Heart right ventricle (tissue), 16 donors: ENCODE results near the gene ZC3H10. TPM values are rescaled to one million over a fixed set of nuclear protein-coding genes. Genes with fewer than 3 reads are reported as not detected.
A peak's percentile ranks its signal among the peaks of the same experiment; 100 is the strongest.
"Not testable (repeated sequence)": the region's sequence is repeated elsewhere in the genome, so short reads cannot be mapped to it uniquely, and the experiment has no call there.

Source experiments
- ATAC-seq, 8 donors: fragments of 200-7000 bp; cut with Tn5 transposase; one replicate each; pipeline ENCODE4 v1.9.1; 2020; ENCODE audit warnings: mild to moderate bottlenecking in 8 of 8, moderate library complexity in 8 of 8, moderate number of reproducible peaks in 1 of 8
- DNase-seq, 2 donors: peaks; one replicate each; pipeline ENCODE4 v3.0.0-alpha.2; 2020
- H3K27ac ChIP-seq, 10 donors: fragments of 200-600 bp; sonication (generic) in 2 of 10; one replicate each; pipeline versions ENCODE4 v1.5.0 to v1.8.0; 2020 to 2022; ENCODE audit warnings: mild to moderate bottlenecking in 3 of 10
- H3K27me3 ChIP-seq, 7 donors: fragments of 200-600 bp; one replicate each; pipeline ENCODE4 v1.8.0; 2021 to 2022; ENCODE audit warnings: mild to moderate bottlenecking in 2 of 7
- H3K36me3 ChIP-seq, 9 donors: fragments of 200-600 bp; sonication (generic) in 1 of 9; one replicate each; pipeline versions ENCODE4 v1.5.0 to v1.8.0; 2020 to 2022; ENCODE audit warnings: mild to moderate bottlenecking in 2 of 9
- H3K4me1 ChIP-seq, 9 donors: fragments of 200-600 bp; sonication (generic) in 1 of 9; one replicate each; pipeline versions ENCODE4 v1.5.0 to v1.8.0; 2020 to 2022; ENCODE audit warnings: mild to moderate bottlenecking in 4 of 9
- H3K4me3 ChIP-seq, 10 donors: fragments of 200-600 bp; sonication (generic) in 2 of 10; one replicate each; pipeline versions ENCODE4 v1.5.0 to v1.8.0; 2020 to 2022; ENCODE audit warnings: mild to moderate bottlenecking in 7 of 10, moderate library complexity in 2 of 10
- H3K9me3 ChIP-seq, 11 donors: fragments of 200-600 bp in 10 of 11; sonication (generic) in 2 of 11; one replicate each; pipeline versions ENCODE4 v1.5.0 to v1.8.0; 2013 to 2022; ENCODE audit warnings: mild to moderate bottlenecking in 2 of 11, control low read depth in 1 of 11, moderate library complexity in 1 of 11
- CTCF ChIP-seq, 9 donors: fragments of 200-600 bp; sonication (generic) in 2 of 9; IDR thresholded peaks; one replicate each; pipeline versions ENCODE4 v1.5.0 to v1.8.0; 2021 to 2022; ENCODE audit warnings: antibody characterized with exemption in 9 of 9, mild to moderate bottlenecking in 5 of 9, moderate library complexity in 1 of 9
- WGBS, 2 donors: extraction: QIAGEN DNeasy Blood & Tissue Kit; methylation state at CpG; one replicate each; pipeline ENCODE4 v1.1.7; 2013; ENCODE audit warnings: inconsistent platforms in 1 of 2; 5-methylcytosine and 5-hydroxymethylcytosine counted together
- intact Hi-C, 10 donors: fragments of 100-400 bp; cut with DNase I; formaldehyde crosslinking; loops; one replicate each; pipeline versions ENCODE4 v1.11.1 to v1.14.2; 2022
- polyA plus RNA-seq, 2 donors: library from polyadenylated mRNA; stranded (reverse); fragments of 200-250 nt; gene quantifications; one replicate each; pipeline ENCODE4 v1.2.3, GENCODE V29; 2013
- total RNA-seq, 10 donors: library from RNA; stranded (reverse); fragmentation: NEBNext Ultra II Directional in 3 of 10; extraction: Animal tissue kit (Norgen Biotek cat#: 25700) in 3 of 10; gene quantifications; one replicate each; pipeline versions ENCODE4 v1.2.1 to v1.2.4, GENCODE V29; 2021 to 2023
- donor health status: Arrhythmogenic right ventricular cardiomyopathy.
- donor health status: ischemic (EF 13 %, LVEDD 7.1; RV severe dilation, severe dysfunction).
- donor health status: healthy with polysubstance abuse.
- donor health status: DM: no; HTN: yes; CAD: no.
- donor health status: DM: no; HTN: no; CAD: no.
- donor health status: ischemic (EF 25% LVEDD 6.9; RV normal size, moderate dysfunction).
- donor health status: ischemic (EF 25% LVEDD 5.7; RV mildly dilated, moderate dysfunction).
- donor health status: healthy.
- donor health status: DM: yes; HTN: yes; CAD: no.
- donor health status: Ischemic cardiomyopathy.
- donor health status: ischemic (EF 35%, LVEDD 5.7; RV mildly dilated, moderate dysfunction).
- donor health status: nonischemic (EF 11% LVEDD 7.7; RV severe dilation, severe dysfunction).
- donor health status: DM: yes; HTN: yes; CAD: no.
- donor health status: PGD.
- donor health status: ischemic (EF 29% LVEDD 5.4; RV normal size, mild dysfunction).
- donor health status: nonischemic (EF 23%, LVEDD 6.1; RV moderate dilation, normal function).

The ZC3H10 gene
- total and polyA plus RNA-seq, 12 donors = 2.1 to 5.8 (median 4.8) TPM

DNA sequence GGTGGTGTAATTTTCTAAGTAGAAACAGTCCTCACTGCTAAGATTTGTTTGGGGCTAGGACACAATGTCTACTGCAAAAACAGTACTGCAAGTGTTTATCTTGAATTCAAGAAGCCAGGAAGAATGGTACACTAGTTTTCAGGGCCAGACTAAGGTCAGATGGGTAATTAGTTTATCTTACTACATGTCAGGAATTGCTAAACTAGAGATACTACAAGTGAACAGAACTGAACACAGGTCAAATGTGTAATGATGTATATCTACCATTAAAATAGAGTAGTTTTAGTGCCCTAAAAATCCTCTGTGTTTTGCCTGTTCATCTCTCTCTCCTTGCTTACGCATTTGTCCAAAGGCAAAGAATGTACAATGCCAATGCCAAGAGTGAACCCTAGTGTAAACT is 4.0 kb upstream of the ZC3H10 start:
- H3K27me3 ChIP-seq = no peaks in the 10 kb centered on the region
- intact Hi-C loops = loop anchor here in 3 of 10 donors (10.0 kb wide), 3 partner anchors 351 to 379 kb away; partner anchors contain the start of genes SPRYD4 (in 2 of the 3) and GDF11 (in 1 of the 3)
- DNase-seq (no peak), ATAC-seq (no peak)
- no peak for TF ChIP-seq CTCF (IDR thresholded peaks at IDR 0.05)
- H3K27ac ChIP-seq = no peak overlapping the region
- H3K36me3 ChIP-seq = peaks cover 0 to 56% (median 44%) of the 10 kb centered on the region in 9 donors
- H3K4me3 ChIP-seq = no peak overlapping the region
- WGBS, 2 donors = 94 to 97% methylated on average over 1 of the region's 1 CpG
- no peaks in the 10 kb centered on the region for H3K9me3 ChIP-seq
- peaks cover 0 to 20% (median 16%) of the 10 kb centered on the region in 9 donors for H3K4me1 ChIP-seq

DNA sequence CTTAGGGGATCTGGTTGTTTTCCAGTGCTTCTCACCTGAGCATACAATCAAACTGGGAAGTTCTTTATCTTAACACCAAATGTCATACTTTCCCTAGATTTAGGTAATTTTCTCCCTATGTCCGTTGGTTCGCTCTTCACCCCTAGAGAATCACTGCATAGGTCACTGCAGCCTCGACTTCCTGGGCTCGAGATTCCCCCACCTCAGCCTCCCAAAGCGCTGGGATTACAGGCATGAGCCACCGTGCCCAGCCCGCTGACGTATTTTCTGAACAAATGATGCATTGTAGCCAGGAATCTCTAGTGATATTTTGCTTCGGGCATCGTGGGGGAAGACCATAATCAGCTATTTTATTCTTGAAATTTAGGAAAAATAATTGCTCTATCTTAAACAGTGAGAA is 2.7 kb upstream of the ZC3H10 start:
- peaks cover 0 to 47% (median 34%) of the 10 kb centered on the region in 9 donors for H3K36me3 ChIP-seq
- WGBS, 2 donors = 33 to 37% methylated on average over 10 of the region's 10 CpGs
- intact Hi-C loops = loop anchor here in 6 of 10 donors (5.0 to 10.0 kb wide), 8 partner anchors 38 to 381 kb away; partner anchors contain the start of genes SPRYD4 (in 4 of the 6), GDF11 (in 1 of the 6), NABP2 (in 1 of the 6) and RNF41 (in 1 of the 6)
- no peak for ATAC-seq
- DNase-seq = peak in 1 of 2 donors; percentile 30
- no peaks in the 10 kb centered on the region for H3K27me3 ChIP-seq
- no peak for TF ChIP-seq CTCF (IDR thresholded peaks at IDR 0.05)
- peak overlapping the region; percentile 78 to 95 (median 91) for H3K27ac ChIP-seq
- no peaks in the 10 kb centered on the region for H3K9me3 ChIP-seq
- peaks cover 0 to 33% (median 28%) of the 10 kb centered on the region in 9 donors for H3K4me1 ChIP-seq
- peak overlapping the region; percentile 53 to 84 (median 74) for H3K4me3 ChIP-seq

DNA sequence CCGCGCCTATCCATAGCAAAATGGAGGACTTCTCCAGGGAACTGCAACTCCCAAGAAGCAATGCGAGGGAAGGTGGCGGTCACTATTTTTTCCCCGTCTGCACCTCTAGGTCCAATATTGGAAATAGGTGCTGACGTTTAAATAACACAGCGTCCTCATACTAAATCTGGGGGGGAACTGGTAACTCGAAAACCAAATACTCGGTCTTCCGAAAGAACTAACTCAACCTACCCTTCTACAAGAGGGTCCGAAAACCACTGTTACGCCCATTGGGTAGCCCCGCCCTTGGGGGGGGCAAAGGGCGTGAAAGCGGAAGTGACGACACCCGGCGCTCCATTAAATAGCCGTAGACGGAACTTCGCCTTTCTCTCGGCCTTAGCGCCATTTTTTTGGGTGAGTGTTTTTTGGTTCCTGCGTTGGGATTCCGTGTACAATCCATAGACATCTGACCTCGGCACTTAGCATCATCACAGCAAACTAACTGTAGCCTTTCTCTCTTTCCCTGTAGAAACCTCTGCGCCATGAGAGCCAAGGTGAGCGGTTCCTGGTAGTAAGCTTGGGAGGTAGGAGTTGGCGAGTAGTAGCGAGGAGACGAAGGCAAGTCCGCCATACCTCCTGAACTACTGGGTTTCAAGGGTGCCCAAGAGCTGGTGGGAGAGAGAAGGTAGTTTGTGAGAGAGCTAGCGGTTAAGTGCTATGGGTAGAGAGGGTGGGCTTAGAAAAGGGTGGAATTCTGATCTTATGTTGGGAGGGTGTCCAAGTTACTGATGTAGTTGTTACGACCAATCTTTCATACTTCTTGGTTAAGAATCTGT is 1.6 kb upstream of the ZC3H10 start, which contains the start of gene RPL41:
RPL41 (plus strand) TSS at position 367 of the 815 bp plus-strand sequence.
- H3K4me1 ChIP-seq = peaks cover 0 to 44% (median 32%) of the 10 kb centered on the region in 9 donors
- peak; percentile 73 to 89 (median 82) for ATAC-seq
- no peaks in the 10 kb centered on the region for H3K27me3 ChIP-seq
- peak in 1 of 9 donors; percentile 4 for TF ChIP-seq CTCF (IDR thresholded peaks at IDR 0.05)
- peak within 1 kb of the TSS; percentile 78 to 95 (median 91) for H3K27ac ChIP-seq
- peak within 1 kb of the TSS; percentile 53 to 84 (median 74) for H3K4me3 ChIP-seq
- intact Hi-C loops = loop anchor here in 6 of 10 donors (5.0 to 10.0 kb wide), 8 partner anchors 39 to 382 kb away; partner anchors contain the start of genes SPRYD4 (in 4 of the 6), GDF11 (in 1 of the 6), NABP2 (in 1 of the 6) and RNF41 (in 1 of the 6)
- H3K9me3 ChIP-seq = no peaks in the 10 kb centered on the region
- peak; percentile 92 to 95 for DNase-seq
- 0% methylated on average over 34 of the region's 34 CpGs for WGBS, 2 donors
- peaks cover 0 to 47% (median 33%) of the 10 kb centered on the region in 9 donors for H3K36me3 ChIP-seq

DNA sequence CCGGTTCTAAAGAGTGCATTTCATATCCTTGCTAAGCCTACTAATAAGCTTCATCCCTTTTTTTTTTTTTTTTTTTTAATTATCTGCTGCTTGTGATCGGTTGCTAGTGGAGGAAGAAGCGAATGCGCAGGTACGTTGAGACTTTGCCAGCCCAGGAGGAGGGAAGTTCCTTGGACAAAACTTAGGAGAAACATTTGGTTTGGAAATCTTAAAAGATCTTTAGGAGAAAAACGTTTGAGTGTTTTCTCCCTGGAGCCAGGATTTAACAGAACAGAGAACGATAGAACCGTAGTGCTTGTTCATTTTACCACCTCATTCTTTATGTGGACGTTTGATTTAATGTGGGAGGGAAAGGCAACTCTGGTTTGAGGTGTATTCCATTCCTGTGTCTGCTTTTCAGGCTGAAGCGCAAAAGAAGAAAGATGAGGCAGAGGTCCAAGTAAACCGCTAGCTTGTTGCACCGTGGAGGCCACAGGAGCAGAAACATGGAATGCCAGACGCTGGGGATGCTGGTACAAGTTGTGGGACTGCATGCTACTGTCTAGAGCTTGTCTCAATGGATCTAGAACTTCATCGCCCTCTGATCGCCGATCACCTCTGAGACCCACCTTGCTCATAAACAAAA is 872 bp upstream of the ZC3H10 start:
- ATAC-seq, H3K27me3 ChIP-seq, H3K9me3 ChIP-seq: not testable (repeated sequence)
- peaks cover 0 to 48% (median 33%) of the 10 kb centered on the region in 9 donors for H3K4me1 ChIP-seq
- 2 to 4% methylated on average over 11 to 12 of the region's 16 CpGs for WGBS, 2 donors
- H3K4me3 ChIP-seq = peak overlapping the region; percentile 53 to 84 (median 74)
- intact Hi-C loops = loop anchor here in 6 of 10 donors (5.0 to 10.0 kb wide), 8 partner anchors 40 to 382 kb away; partner anchors contain the start of genes SPRYD4 (in 4 of the 6), GDF11 (in 1 of the 6), NABP2 (in 1 of the 6) and RNF41 (in 1 of the 6)
- H3K27ac ChIP-seq = peak overlapping the region; percentile 78 to 95 (median 91)
- H3K36me3 ChIP-seq = peaks cover 0 to 47% (median 26%) of the 10 kb centered on the region in 9 donors
- peak in 1 of 2 donors; percentile 31 for DNase-seq
